GM18526 (cell line): ENCODE data around the gene NOLC1.

Experiments
- POLR2A ChIP-seq: IDR thresholded peaks from 3 replicates; pipeline ENCODE4 v1.6.1; 2011; ENCODE audit not compliant: insufficient read length; ENCODE audit errors: extremely low read depth

Gene NOLC1

GRCh38 chr10:102119417-102120141 lies 32.6 kb upstream of the NOLC1 start:
- TF ChIP-seq POLR2A = no peak

- peak; percentile 60 for TF ChIP-seq POLR2A
Observed at GRCh38 chr10:102120142-102120990, 31.8 kb upstream of the NOLC1 start, which contains the start of gene LDB1. LDB1 (minus strand) TSS chr10:102120368; CDS start chr10:102120110, 258 bp downstream.

GRCh38 chr10:102120991-102121738 lies 31.0 kb upstream of the NOLC1 start:
- no peak for TF ChIP-seq POLR2A

GRCh38 chr10:102121739-102122372 lies 30.3 kb upstream of the NOLC1 start:
- no peak for TF ChIP-seq POLR2A

GRCh38 chr10:102122450-102122849 lies 29.7 kb upstream of the NOLC1 start:
- no peak for TF ChIP-seq POLR2A

- TF ChIP-seq POLR2A = no peak
Observed at GRCh38 chr10:102123223-102123622, 29.0 kb upstream of the NOLC1 start.

GRCh38 chr10:102131286-102132170 lies 20.7 kb upstream of the NOLC1 start:
- no peak for TF ChIP-seq POLR2A

GRCh38 chr10:102132193-102132562 lies 20.0 kb upstream of the NOLC1 start:
- TF ChIP-seq POLR2A = no peak

- peak; percentile 86 for TF ChIP-seq POLR2A
Observed at GRCh38 chr10:102132563-102133372, 19.4 kb upstream of the NOLC1 start, which contains the start of gene PPRC1. PPRC1 (plus strand) TSS chr10:102133040; CDS start chr10:102133069, 29 bp downstream.

- TF ChIP-seq POLR2A = no peak
Observed at GRCh38 chr10:102133373-102134195, 18.6 kb upstream of the NOLC1 start.

GRCh38 chr10:102134416-102134815 lies 17.8 kb upstream of the NOLC1 start:
- no peak for TF ChIP-seq POLR2A

- no peak for TF ChIP-seq POLR2A
Observed at GRCh38 chr10:102135956-102136526, 16.1 kb upstream of the NOLC1 start.
